Stimulated activated CD8-positive, alpha-beta memory T cell treated with anti-CD3 and anti-CD28 coated beads, Interleukin-4, amount 100 ng/mL, for 48 hours (primary cell): ENCODE data around the gene H2BW2.
"Not testable (repeated sequence)": the region's sequence is repeated elsewhere in the genome, so short reads cannot be mapped to it uniquely, and the experiment has no call there.

Experiments
- DNase-seq: peaks from one replicate; pipeline ENCODE4 v3.0.0-alpha.2; 2020

The H2BW2 gene

GRCh38 chrX:104039689-104040505, at the start of gene H2BW2:
Gene H2BW2, plus strand, starts transcription at chrX:104039956. Its CDS starts 39 bp downstream, at chrX:104039995.
- DNase-seq, result no peak

DNA sequence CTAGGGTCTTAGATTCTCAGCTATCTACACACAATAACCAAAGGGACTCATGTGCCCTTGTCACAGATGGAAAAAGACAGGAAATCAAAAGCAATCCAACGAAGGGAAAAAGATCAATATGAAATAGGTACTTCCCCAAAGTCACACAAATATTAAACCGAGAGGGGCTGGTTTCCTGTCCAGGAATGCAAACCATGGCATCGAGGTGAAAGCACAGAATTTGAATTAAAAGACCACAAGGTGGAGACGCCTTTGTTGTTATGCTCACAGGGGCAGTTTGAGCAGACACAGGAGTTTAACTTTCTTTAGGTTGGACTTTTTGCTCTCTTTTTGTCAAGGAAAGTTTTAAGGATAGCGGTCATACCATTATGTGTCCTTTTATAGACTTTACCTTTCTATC, 40.5 kb upstream of the H2BW2 start:
- DNase-seq, result no peak

DNA sequence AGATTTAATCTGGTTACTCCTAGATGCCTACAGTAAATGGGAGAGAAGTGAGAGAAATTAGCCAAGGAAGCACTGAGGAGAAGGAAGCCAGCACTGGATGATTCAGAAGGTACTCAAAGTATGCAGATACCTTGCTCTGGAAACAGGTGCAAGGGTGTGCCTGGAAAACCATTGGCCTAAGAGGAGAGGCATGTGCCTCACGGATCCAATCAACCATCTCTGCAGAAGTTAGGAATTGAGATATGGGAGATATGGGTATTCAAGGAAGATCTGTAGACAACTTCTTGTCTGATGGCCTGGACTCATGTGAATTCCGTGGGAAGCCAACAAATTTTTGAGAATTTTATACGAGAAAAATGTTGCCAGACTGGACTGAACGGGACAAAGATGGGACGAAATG, 30.9 kb upstream of the H2BW2 start:
- no peak for DNase-seq

DNA sequence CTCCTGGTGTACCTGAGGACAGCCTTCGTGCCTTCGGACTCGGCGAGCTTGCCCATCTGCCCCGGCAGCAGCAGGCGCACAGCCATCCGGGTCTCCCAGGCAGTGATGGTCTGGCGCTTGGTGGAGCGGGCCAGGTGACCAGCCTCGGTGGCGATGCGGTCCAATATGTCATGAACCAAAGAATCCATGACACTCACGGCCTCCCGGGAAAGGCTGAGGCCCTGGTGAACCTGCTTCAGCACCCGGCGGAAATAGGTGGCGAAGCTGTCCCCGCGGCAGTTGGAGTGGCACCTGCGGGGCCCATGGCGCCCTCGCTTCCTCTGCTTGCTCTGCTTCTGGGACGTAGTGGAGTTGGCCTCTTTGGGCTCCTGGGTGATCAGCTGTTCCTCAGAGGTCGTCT, 26.6 kb upstream of the H2BW2 start:
- DNase-seq, result no peak

GRCh38 chrX:104013606-104014005, 26.1 kb upstream of the H2BW2 start, which contains the start of gene H2BW1:
Gene H2BW1, minus strand, starts transcription at chrX:104013708. Its CDS starts 132 bp downstream, at chrX:104013576.
- no peak for DNase-seq

DNA sequence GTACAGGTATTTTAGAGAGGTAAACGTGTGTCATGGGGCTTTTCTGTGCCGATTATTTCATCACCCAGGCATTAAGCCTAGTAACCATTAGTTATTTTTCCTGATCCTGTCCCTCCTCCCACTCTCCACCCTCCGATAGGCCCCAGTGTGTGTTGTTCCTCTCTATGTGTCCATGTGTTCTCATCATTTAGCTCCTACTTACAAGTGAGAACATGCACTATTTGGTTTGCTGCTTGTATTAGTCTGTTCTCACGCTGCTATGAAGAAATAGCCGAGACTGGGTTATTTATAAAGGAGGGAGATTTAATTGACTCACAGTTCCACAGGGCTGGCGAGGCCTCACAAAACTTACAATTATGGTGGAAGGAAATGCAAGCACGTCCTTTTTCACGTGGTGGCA, 24.2 kb upstream of the H2BW2 start:
- DNase-seq, result not testable (repeated sequence)

GRCh38 chrX:104018126-104018525, 21.6 kb upstream of the H2BW2 start:
- no peak for DNase-seq

DNA sequence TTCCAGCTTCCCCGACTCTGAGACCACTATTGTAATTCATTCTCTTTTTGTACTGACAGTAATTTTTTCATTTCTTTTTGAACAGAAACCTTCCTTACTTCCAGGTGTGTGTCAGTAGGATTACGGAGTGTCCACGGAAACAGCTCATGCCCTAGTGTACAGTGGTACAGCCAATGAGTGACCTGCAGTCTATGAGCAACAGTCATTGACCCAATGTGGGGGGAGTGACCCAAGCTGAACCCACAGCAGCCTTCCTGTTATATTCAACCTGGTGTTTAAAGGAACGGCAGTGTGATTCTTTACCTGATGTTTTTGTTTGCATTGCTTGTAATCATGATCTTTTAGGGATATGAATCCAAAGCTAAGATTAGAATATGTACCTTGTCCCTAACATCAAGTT, 1.2 kb downstream of the H2BW2 start:
- no peak for DNase-seq

DNA sequence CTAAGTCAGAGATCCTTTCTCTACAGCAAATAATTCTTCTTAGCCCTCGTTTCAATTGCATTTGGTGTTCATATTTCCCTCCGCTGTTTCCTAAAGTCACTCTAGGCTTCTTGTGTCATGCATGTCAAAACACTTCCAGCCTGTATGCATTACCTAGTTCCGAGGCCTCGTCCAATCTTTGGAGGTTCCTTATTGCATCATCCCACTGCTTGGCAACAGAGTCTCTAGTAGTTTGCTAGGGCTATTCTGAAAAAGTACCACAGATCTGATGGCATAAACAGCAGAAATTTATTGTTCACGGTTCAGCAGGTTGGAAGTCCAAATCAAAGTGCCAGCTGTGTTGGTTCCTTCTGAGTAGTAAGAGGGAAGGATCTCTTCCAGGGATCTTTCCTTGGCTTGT, 5.9 kb downstream of the H2BW2 start:
- DNase-seq, result no peak

- DNase-seq, result no peak
Measured at GRCh38 chrX:104047171-104047570, 7.4 kb downstream of the H2BW2 start.

DNA sequence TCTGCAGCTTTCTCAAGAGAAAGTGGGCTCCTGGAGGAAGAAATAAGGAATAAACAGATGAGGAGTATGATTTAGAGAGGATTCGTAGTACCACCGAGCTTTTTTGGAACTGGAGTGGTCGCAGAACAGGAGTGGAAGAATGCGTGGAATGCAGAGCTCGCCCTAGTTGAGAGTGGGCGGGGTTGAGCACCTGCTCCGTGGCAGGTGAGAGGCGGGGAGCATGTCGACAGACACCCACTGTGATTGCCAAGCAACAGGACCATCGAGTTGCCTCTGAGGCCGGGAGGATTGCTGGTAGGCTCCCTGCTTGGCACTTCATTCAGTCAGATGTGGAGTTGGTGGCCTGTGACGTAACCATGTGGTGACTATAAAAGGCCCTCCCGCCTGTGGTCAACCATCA, 15.2 kb downstream of the H2BW2 start:
- not testable (repeated sequence) for DNase-seq

DNA sequence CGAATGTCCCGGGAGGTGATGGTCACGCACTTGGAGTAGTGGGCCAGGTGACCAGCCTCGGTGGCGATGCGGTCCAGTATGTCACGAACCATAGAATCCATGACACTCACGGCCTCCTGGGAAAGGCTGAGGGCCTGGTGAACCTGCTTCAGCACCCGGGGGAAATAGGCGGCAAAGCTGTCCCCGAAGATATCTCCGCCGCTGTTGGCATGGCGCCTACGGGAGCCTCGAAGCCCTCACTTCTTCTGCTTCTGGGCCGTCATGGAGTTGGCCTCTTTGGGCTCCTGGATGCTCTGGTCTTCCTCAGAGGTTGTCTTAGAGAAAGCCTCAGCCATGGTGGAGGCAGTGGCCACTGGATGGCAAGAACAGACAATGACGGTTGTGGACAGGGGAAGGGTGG, 22.9 kb downstream of the H2BW2 start:
- not testable (repeated sequence) for DNase-seq

DNA sequence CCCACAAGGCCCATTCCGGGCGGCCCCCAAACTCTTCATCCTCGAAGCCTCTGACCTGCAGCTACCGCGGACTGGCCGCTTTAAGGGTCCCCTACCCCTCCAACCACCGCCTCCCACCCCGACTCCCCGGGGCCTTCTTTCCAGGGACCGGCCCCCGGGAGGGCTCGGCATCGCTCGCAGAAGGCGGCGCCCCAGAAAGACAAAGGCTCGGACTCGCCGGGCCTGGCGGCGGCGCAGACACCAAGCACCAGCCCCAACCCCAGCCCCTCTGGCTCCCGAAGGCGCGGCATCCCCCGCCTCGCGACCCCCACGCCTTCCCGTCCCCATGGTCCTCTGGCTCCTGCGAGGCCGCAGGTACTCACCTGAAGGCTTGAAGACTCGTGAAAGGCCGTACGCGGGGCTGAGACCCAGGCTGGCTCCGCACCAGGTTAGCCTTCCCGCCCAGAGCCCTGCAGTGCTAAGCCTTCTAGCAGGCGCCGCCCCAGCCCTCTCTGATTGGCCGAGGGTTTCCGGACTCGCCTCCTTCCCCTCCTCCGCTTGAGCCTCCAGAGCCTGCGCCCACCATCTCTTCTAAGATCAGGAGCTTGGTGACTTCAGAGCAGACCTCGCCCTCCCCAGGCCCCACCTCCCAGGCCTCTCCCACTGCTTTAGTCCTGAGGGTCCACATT, 36.2 kb downstream of the H2BW2 start, which contains the start of gene TMSB15C:
TSS of gene TMSB15C (minus strand) at position 459 of the 668 bp plus-strand sequence.
- not testable (repeated sequence) for DNase-seq

- not testable (repeated sequence) for DNase-seq
Measured at GRCh38 chrX:104077854-104078253, 38.1 kb downstream of the H2BW2 start.

DNA sequence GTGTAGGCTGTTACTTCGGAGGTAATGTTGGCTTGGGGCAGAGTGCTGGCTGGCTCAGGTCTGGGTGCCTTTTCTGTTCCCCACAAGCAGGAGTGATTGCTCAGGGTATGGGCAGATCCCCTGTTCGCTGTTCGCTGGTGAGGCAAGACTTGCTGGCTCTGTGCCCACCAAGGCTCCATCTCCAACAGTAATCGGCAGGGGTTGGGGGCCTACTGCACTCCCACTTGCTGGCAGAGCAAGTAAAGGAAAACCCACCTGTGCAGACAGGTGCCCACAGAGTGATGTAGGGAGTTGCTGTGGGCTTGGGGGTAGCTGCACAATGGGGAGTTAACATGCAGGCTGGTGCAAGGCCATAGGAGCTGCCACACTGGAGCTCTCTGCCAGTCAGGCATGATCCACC, 44.3 kb downstream of the H2BW2 start:
- no peak for DNase-seq

- no peak for DNase-seq
Measured at GRCh38 chrX:104084534-104085277, 45.0 kb downstream of the H2BW2 start.

DNA sequence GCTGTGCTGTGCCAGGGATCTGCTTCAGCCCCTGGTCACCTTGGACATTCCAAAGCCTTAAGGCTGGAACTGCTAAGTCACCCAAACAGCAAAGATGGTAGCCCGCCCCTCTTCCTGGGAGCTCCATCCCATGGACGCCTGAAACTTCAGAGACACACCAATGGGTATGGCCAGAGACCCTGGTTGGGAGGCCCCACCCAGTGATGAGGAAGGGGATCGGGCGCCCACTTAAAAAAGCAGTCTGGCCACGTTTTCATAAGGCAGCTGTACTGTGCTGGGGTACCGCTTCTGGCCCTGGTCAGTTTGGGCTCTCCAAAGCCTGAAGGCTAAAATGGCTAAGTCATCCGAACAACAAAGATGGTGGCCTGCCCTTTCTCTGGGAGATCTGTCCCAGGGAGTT, 45.7 kb downstream of the H2BW2 start:
- DNase-seq, result no peak

- DNase-seq, result no peak
Measured at GRCh38 chrX:104085919-104086318, 46.2 kb downstream of the H2BW2 start.
